GM06990 (cell line): ENCODE measurements around the gene SCAPER.

Source experiments
- DNase-seq: peaks from one replicate; pipeline ENCODE4 v3.0.0-alpha.2; 2011; ENCODE audit not compliant: insufficient read length; ENCODE audit errors: extremely low read depth
- H3K27me3 ChIP-seq: replicated peaks from 2 replicates; pipeline ENCODE4 v1.6.0; 2011; ENCODE audit warnings: low read length; ENCODE audit not compliant: control insufficient read depth, insufficient read depth
- H3K36me3 ChIP-seq: 2 replicates; pipeline ENCODE4 v1.5.1; 2011; ENCODE audit warnings: low read length; ENCODE audit not compliant: control insufficient read depth, insufficient read depth
- H3K4me3 ChIP-seq: replicated peaks from 2 replicates; pipeline ENCODE4 v1.5.1; 2011; ENCODE audit warnings: low read depth, mild to moderate bottlenecking, control low read depth, low read length
- TF ChIP-seq, protein P1 (sequence below): IDR thresholded peaks from 2 replicates; pipeline ENCODE4 v1.5.1; 2011; ENCODE audit warnings: low read length, control low read depth, mild to moderate bottlenecking, inconsistent platforms; ENCODE audit not compliant: insufficient read depth, poor library complexity, severe bottlenecking

The SCAPER gene

DNA sequence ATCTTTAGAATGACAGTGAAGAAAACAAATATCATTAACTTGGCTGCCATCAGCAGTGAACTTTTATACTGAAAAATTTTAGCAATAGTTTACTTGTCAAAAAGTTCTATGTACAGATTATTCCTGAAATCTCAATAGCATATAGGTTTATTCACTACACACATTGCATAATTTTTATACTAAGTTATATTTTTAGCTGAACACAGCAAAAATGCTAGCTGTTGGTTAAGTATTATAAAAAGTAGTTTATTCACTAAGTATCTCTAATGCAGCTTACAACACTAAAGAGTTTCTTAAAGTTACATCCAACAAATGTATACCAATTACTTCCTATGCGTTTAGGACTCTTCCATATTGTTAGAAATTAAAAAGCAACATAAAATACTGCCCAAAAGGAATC is 131.9 kb downstream of the SCAPER start:
- DNase-seq: no peak
- Histone ChIP-seq H3K27me3 (no peaks in the 10 kb centered on the region), H3K36me3 (no peaks in the 10 kb centered on the region), H3K4me3 (no peak overlapping the region)
- TF ChIP-seq, protein P1, sequence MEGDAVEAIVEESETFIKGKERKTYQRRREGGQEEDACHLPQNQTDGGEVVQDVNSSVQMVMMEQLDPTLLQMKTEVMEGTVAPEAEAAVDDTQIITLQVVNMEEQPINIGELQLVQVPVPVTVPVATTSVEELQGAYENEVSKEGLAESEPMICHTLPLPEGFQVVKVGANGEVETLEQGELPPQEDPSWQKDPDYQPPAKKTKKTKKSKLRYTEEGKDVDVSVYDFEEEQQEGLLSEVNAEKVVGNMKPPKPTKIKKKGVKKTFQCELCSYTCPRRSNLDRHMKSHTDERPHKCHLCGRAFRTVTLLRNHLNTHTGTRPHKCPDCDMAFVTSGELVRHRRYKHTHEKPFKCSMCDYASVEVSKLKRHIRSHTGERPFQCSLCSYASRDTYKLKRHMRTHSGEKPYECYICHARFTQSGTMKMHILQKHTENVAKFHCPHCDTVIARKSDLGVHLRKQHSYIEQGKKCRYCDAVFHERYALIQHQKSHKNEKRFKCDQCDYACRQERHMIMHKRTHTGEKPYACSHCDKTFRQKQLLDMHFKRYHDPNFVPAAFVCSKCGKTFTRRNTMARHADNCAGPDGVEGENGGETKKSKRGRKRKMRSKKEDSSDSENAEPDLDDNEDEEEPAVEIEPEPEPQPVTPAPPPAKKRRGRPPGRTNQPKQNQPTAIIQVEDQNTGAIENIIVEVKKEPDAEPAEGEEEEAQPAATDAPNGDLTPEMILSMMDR: no peak

DNA sequence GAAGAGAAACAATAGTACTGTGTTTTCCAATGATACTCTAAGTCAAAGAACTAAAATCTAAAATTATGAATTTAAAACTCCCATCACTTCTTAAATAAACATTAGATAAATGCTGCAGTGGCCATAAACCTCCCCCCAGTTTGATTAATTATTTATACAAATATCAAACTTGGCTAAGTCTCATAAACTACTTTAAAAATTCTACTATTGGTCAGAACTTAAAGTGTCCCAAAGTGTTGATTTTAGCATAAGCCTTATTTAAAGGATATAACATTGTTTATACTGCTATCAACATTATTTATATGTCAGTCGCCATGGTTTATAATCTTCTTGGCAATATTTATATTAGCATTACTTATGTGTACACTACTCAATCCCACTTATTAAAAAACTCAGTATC is 132.4 kb downstream of the SCAPER start:
- no peak for DNase-seq
- H3K4me3 ChIP-seq: no peak overlapping the region
- H3K36me3 ChIP-seq: no peaks in the 10 kb centered on the region
- H3K27me3 ChIP-seq: no peaks in the 10 kb centered on the region
- TF ChIP-seq, protein P1: no peak

DNA sequence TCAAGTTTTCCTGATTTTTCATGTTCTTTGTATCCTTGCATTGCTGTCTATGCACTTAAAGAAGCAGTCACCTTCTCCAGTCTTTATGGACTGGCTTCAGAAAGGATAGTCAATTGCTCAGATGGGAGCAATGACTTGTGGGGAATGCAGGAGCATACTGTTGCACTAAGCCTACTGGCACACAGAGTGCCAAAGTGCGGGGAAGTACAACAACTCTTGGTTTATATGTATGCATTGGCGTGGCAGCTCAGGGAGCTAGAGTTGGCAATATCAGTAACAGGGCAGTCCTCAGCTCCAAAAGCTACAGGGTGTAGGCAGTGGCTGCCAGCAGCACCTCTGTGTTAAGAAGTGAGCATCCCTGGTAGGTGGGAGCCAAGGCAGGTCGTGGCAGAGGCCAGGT is 141.1 kb downstream of the SCAPER start:
- DNase-seq: no peak
- H3K27me3 ChIP-seq: no peaks in the 10 kb centered on the region
- TF ChIP-seq, protein P1: no peak
- H3K4me3 ChIP-seq: no peak overlapping the region
- H3K36me3 ChIP-seq: peaks cover 5% of the 10 kb centered on the region

DNA sequence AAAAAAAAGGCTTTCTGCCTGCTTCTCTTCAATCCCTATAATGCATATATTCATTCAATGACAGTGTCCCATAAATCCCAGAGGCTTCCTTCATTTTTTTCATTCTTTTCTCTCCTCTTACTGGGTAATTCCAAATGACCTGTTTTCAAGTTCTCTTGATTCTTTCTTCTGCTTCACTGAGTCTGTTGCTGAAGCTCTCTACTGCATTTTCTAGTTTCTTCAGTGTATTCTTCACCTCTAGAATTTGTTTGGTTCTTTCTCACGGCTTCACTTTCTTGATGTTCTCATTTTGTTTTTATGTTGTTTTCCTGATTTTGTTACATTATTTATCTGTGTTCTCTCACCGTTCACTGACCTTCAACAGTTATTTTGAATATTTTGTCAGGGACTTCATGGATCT is 141.6 kb downstream of the SCAPER start:
- peaks cover 5% of the 10 kb centered on the region for H3K36me3 ChIP-seq
- no peak overlapping the region for H3K4me3 ChIP-seq
- no peak for DNase-seq
- TF ChIP-seq, protein P1: no peak
- no peaks in the 10 kb centered on the region for H3K27me3 ChIP-seq

DNA sequence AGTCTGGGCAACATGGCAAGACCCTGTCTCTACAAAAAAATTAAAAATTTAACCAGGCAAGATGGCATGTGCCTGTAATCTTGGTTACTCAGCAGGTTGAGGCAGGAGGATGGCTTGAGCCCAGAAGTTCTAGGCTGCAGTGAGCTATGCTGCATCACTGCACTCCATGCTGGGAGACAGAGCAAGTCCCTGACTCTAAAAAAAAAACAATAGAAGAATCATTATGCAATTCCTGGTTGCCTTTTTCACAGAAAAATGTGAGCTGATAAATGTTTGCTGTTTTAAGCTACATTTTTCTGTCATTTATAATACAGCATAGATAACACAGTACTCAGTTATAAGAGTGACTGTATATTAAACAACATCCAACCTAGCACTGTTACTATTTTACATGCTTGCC is 148.8 kb downstream of the SCAPER start:
- TF ChIP-seq, protein P1: no peak
- DNase-seq: no peak
- Histone ChIP-seq H3K36me3 (no peaks in the 10 kb centered on the region), H3K27me3 (no peaks in the 10 kb centered on the region), H3K4me3 (no peak overlapping the region)

DNA sequence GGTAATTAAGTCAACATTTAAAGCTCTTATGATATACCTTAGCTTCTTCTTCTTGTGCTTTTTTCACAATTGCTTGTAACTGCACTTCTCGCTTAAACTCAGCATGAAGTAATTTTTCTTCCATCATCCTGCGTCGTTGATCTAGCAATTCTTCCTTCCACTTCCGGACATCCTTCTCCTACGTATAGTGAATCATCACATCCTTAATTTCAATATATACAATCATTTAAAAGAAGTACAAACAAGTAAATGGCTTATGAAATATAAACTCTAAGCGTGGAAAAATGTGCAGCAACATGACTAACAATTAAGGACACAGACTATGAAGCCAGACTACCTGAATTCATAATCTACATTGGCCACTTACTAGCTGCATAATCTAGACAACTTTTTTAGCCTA is 151.4 kb downstream of the SCAPER start:
- no peak overlapping the region for H3K4me3 ChIP-seq
- H3K36me3 ChIP-seq: no peaks in the 10 kb centered on the region
- DNase-seq: no peak
- H3K27me3 ChIP-seq: no peaks in the 10 kb centered on the region
- TF ChIP-seq, protein P1: no peak
